Mucosa of descending colon (tissue), 3 donors: Measurements from ENCODE around the gene ARHGAP4. TPM values are rescaled to one million over a fixed set of nuclear protein-coding genes. Genes with fewer than 3 reads are reported as not detected.

Experiments used
- ATAC-seq: fragments of 200-7000 bp; cut with Tn5 transposase; one replicate; pipeline ENCODE4 v1.9.1; 2020; ENCODE audit warnings: mild to moderate bottlenecking, moderate library complexity
- DNase-seq, 3 donors: peaks; one replicate each; pipeline ENCODE4 v3.0.0-alpha.2; 2020
- H3K36me3 ChIP-seq: fragments of 200-600 bp; one replicate; pipeline ENCODE4 v1.8.0; 2021; ENCODE audit warnings: low read depth, mild to moderate bottlenecking
- H3K4me1 ChIP-seq: fragments of 200-600 bp; one replicate; pipeline ENCODE4 v1.8.0; 2021; ENCODE audit warnings: low read depth, mild to moderate bottlenecking
- H3K4me3 ChIP-seq: fragments of 200-600 bp; one replicate; pipeline ENCODE4 v1.8.0; 2021; ENCODE audit warnings: mild to moderate bottlenecking
- H3K9me3 ChIP-seq: fragments of 200-600 bp; one replicate; pipeline ENCODE4 v1.8.0; 2021; ENCODE audit warnings: mild to moderate bottlenecking
- CTCF ChIP-seq: fragments of 200-600 bp; IDR thresholded peaks from one replicate; pipeline ENCODE4 v1.8.0; 2022; ENCODE audit warnings: antibody characterized with exemption, mild to moderate bottlenecking
- intact Hi-C, 2 donors: fragments of 100-400 bp; cut with DNase I in 1 of 2; cut with micrococcal nuclease in 1 of 2; formaldehyde crosslinking; loops; one replicate each; pipeline versions ENCODE4 v1.11.0 to v1.11.1; 2022; cut with DNase I, micrococcal nuclease
- total RNA-seq, 3 donors: library from RNA; stranded (reverse); fragmentation: NEBNext Ultra II Directional in 2 of 3; extraction: Animal tissue kit (Norgen Biotek cat#: 25700) in 2 of 3; gene quantifications; one replicate each; pipeline versions ENCODE4 v1.2.1 to v1.2.4, GENCODE V29; 2021 to 2023
- donor health status: DM: no; HTN: no; CAD: no; lungs with moderate emphysema.
- donor health status: DM: no; HTN: no; CAD: no.
- donor health status: DM: no; HTN: yes; CAD: no.

Gene ARHGAP4
- total RNA-seq, 3 donors from 2014 or later, result 35.0 to 47.8 (median 36.7) TPM

- H3K36me3 ChIP-seq, result no peaks in the 10 kb centered on the region
- H3K4me1 ChIP-seq, result no peaks in the 10 kb centered on the region
- no peak for DNase-seq
- no peak overlapping the region for H3K4me3 ChIP-seq
- no peaks in the 10 kb centered on the region for H3K9me3 ChIP-seq
- ATAC-seq, result no peak
- intact Hi-C loops, result no loop called here
- no peak for TF ChIP-seq CTCF
These were observed 45.6 kb downstream of the ARHGAP4 start for GRCh38 chrX:153880440-153880815.

- H3K36me3 ChIP-seq, result no peaks in the 10 kb centered on the region
- no peak for TF ChIP-seq CTCF
- no peaks in the 10 kb centered on the region for H3K9me3 ChIP-seq
- H3K4me1 ChIP-seq, result no peaks in the 10 kb centered on the region
- H3K4me3 ChIP-seq, result no peak overlapping the region
- ATAC-seq (no peak), DNase-seq (no peak)
- intact Hi-C loops, result no loop called here
These were observed 46.2 kb downstream of the ARHGAP4 start for GRCh38 chrX:153879741-153880439.

- intact Hi-C loops, result no loop called here
- H3K4me1 ChIP-seq, result no peaks in the 10 kb centered on the region
- ATAC-seq, result no peak
- no peaks in the 10 kb centered on the region for H3K9me3 ChIP-seq
- no peak overlapping the region for H3K4me3 ChIP-seq
- H3K36me3 ChIP-seq, result no peaks in the 10 kb centered on the region
- DNase-seq, result no peak
- no peak for TF ChIP-seq CTCF
These were observed 47.0 kb downstream of the ARHGAP4 start for GRCh38 chrX:153878969-153879653.

GRCh38 chrX:153878345-153878744 lies 47.7 kb downstream of the ARHGAP4 start:
- Histone ChIP-seq H3K4me1 (no peaks in the 10 kb centered on the region), H3K4me3 (no peak overlapping the region), H3K9me3 (no peaks in the 10 kb centered on the region), H3K36me3 (no peaks in the 10 kb centered on the region)
- TF ChIP-seq CTCF, result no peak
- DNase-seq, result no peak
- no peak for ATAC-seq
- intact Hi-C loops, result no loop called here

GRCh38 chrX:153877571-153878261 lies 48.3 kb downstream of the ARHGAP4 start:
- H3K9me3 ChIP-seq, result no peaks in the 10 kb centered on the region
- intact Hi-C loops, result no loop called here
- H3K4me1 ChIP-seq, result no peaks in the 10 kb centered on the region
- H3K4me3 ChIP-seq, result no peak overlapping the region
- TF ChIP-seq CTCF, result no peak
- H3K36me3 ChIP-seq, result no peaks in the 10 kb centered on the region
- ATAC-seq, result no peak
- DNase-seq, result no peak
